GM23338 (cell line): ENCODE measurements around the gene TRIM56. TPM values are rescaled to one million over a fixed set of nuclear protein-coding genes. Genes with fewer than 3 reads are reported as not detected.

Experiments used
- ATAC-seq: fragments of 200-7000 bp; cut with Tn5 transposase; 3 replicates; pipeline ENCODE4 v1.9.1; 2020
- DNase-seq: peaks from one replicate; pipeline ENCODE4 v3.0.0-alpha.2; 2015; ENCODE audit warnings: low spot score
- H2AFZ ChIP-seq: fragments of 200-600 bp; sonication (generic); 2 replicates; pipeline ENCODE4 v1.8.0; 2016; ENCODE audit warnings: antibody characterized with exemption, mild to moderate bottlenecking, moderate library complexity
- H3F3A ChIP-seq: fragments of 200-600 bp; sonication (generic); replicated peaks from 2 replicates; pipeline ENCODE4 v1.8.0; 2017; ENCODE audit warnings: antibody characterized with exemption, mixed run types, low read depth
- H3K27ac ChIP-seq: fragments of 200-600 bp; sonication (generic); 2 replicates; pipeline ENCODE4 v1.6.1; 2016; ENCODE audit warnings: low read depth
- H3K27me3 ChIP-seq: fragments of 200-600 bp; sonication (generic); 2 replicates; pipeline ENCODE4 v1.8.0; 2016; ENCODE audit warnings: mild to moderate bottlenecking, mixed run types, moderate library complexity; ENCODE audit not compliant: insufficient read depth
- H3K36me3 ChIP-seq: fragments of 200-600 bp; sonication (generic); 2 replicates; pipeline ENCODE4 v1.8.0; 2016; ENCODE audit warnings: mild to moderate bottlenecking; ENCODE audit not compliant: insufficient read depth
- H3K4me1 ChIP-seq: fragments of 200-600 bp; sonication (generic); 2 replicates; pipeline ENCODE4 v1.8.0; 2016; ENCODE audit warnings: mild to moderate bottlenecking, moderate library complexity; ENCODE audit not compliant: insufficient read depth
- H3K4me2 ChIP-seq: fragments of 200-600 bp; sonication (generic); 2 replicates; pipeline ENCODE4 v1.7.1; 2017; ENCODE audit warnings: mixed run types
- H3K4me3 ChIP-seq: fragments of 200-600 bp; sonication (generic); 2 replicates; pipeline ENCODE4 v1.6.1; 2016; ENCODE audit warnings: mixed run types
- H3K79me2 ChIP-seq: fragments of 200-600 bp; sonication (generic); replicated peaks from 2 replicates; pipeline ENCODE4 v1.8.0; 2017; ENCODE audit warnings: mild to moderate bottlenecking; ENCODE audit not compliant: insufficient read depth
- H3K9me2 ChIP-seq: fragments of 200-600 bp; sonication (generic); 2 replicates; pipeline ENCODE4 v1.8.0; 2017; ENCODE audit not compliant: insufficient read depth
- H4K20me1 ChIP-seq: fragments of 200-600 bp; sonication (generic); replicated peaks from 2 replicates; pipeline ENCODE4 v1.8.0; 2017; ENCODE audit warnings: mild to moderate bottlenecking; ENCODE audit not compliant: insufficient read depth
- H3K27ac Mint-ChIP-seq: 2 replicates; pipeline ENCODE4 v1.8.0; 2020; ENCODE audit warnings: inconsistent platforms, mild to moderate bottlenecking, moderate library complexity, mixed read lengths
- H3K27me3 Mint-ChIP-seq: 3 replicates; pipeline ENCODE4 v1.8.0; 2022; ENCODE audit warnings: low read depth, mild to moderate bottlenecking, moderate library complexity, mixed read lengths, inconsistent platforms; ENCODE audit not compliant: insufficient read depth, poor library complexity
- H3K36me3 Mint-ChIP-seq: 3 replicates; pipeline ENCODE4 v1.8.0; 2021; ENCODE audit warnings: low read depth, mild to moderate bottlenecking, inconsistent platforms, moderate library complexity, mixed read lengths
- H3K4me1 Mint-ChIP-seq: 3 replicates; pipeline ENCODE4 v1.8.0; 2020; ENCODE audit warnings: mild to moderate bottlenecking, inconsistent platforms, mixed read lengths
- H3K4me3 Mint-ChIP-seq: 3 replicates; pipeline ENCODE4 v1.8.0; 2021; ENCODE audit warnings: moderate library complexity, mild to moderate bottlenecking, inconsistent platforms, mixed read lengths
- H3K9me3 Mint-ChIP-seq: 3 replicates; pipeline ENCODE4 v1.8.0; 2020; ENCODE audit warnings: moderate library complexity, mild to moderate bottlenecking, inconsistent platforms, mixed read lengths
- ETS1 ChIP-seq: IDR thresholded peaks from 2 replicates; pipeline ENCODE4 v1.6.1; 2016; ENCODE audit warnings: antibody characterized with exemption
- EZH2 ChIP-seq: fragments of 200-600 bp; sonication (generic); IDR thresholded peaks from one replicate; pipeline ENCODE4 v1.8.0; 2017; ENCODE audit warnings: antibody characterized with exemption, mild to moderate bottlenecking, low read depth; ENCODE audit not compliant: unreplicated experiment
- NANOG ChIP-seq: IDR thresholded peaks from 2 replicates; pipeline ENCODE4 v1.6.1; 2016; ENCODE audit warnings: antibody characterized with exemption, borderline replicate concordance
- STAT1 ChIP-seq: IDR thresholded peaks from one replicate; pipeline ENCODE4 v1.6.1; 2016; ENCODE audit warnings: antibody characterized with exemption; ENCODE audit not compliant: unreplicated experiment
- ZNF462 ChIP-seq: fragments of 250-450 bp; sonication (Bioruptor Pico); IDR thresholded peaks from 2 replicates; pipeline ENCODE4 v1.5.0; 2020; ENCODE audit warnings: mild to moderate bottlenecking, moderate library complexity
- polyA plus RNA-seq: library from polyadenylated mRNA; unstranded; fragments of >200 nt; fragmentation: Nextera tagmentation; extraction: Ambion mirVana; gene quantifications from 2 replicates; pipeline ENCODE4 v1.2.1, GENCODE V29; 2016
- total RNA-seq: library from RNA; depleted of rRNA; stranded (reverse); fragments of >200 nt; shearing (Covaris generic); gene quantifications from 2 replicates; pipeline ENCODE4 v1.2.3, GENCODE V29; 2014
- TF ChIP-seq, protein P1 (sequence below), 2 experiments: fragments of 200-600 bp in 1 of 2; sonication (generic) in 1 of 2; conservative IDR thresholded peaks; 2 replicates each; pipeline versions ENCODE4 v1.5.1 to v1.6.1; 2016 to 2017; ENCODE audit warnings: antibody characterized with exemption in 2 of 2, low read depth in 2 of 2, mild to moderate bottlenecking in 2 of 2, moderate library complexity in 1 of 2

Gene TRIM56
- total and polyA plus RNA-seq, 2 experiments from 2014 or later = 10.0 to 15.7 TPM

GRCh38 chr7:101118856-101119255 is 33.6 kb downstream of the TRIM56 start (continued):
- no peak for TF ChIP-seq ZNF462 (CRISPR knock-in tag)

DNA sequence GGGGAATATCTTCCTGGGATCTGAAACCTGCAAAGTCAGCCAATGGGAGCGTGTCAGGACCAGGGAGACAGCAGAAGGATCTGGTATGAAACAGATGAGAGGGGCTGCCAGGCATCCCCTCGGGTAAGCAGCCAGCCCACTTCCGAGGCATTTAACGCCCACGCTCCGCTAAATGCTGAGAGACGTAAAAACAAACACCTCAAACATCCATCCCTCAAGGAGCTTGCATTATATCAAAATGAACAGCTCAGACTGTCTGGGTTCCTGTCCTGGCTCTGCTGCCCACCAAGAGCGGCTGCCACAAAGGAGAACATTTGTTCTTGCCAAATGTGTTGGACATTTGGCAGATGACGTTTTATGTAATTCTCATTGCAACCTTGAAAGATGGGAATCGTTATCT is 34.6 kb downstream of the TRIM56 start:
- peaks cover 20% of the 10 kb centered on the region for H3K27me3 Mint-ChIP-seq
- H3K27me3 ChIP-seq = no peaks in the 10 kb centered on the region
- no peak overlapping the region for H3K27ac Mint-ChIP-seq
- H3K9me2 ChIP-seq = no peaks in the 10 kb centered on the region
- no peaks in the 10 kb centered on the region for H4K20me1 ChIP-seq
- H3K36me3 ChIP-seq = no peaks in the 10 kb centered on the region
- 0 out of 3 replicates have a peak, but pooled peaks cover 1% of the 10 kb centered on the region for H3K36me3 Mint-ChIP-seq
- H3K4me1 ChIP-seq = peaks cover 18% of the 10 kb centered on the region; the same call in 1 of the 2 replicates
- ATAC-seq (no peak), DNase-seq (no peak)
- no peak overlapping the region; the same call in 2 of the 3 replicates for H3K4me3 Mint-ChIP-seq
- no peak overlapping the region for H3K4me3 ChIP-seq
- peak overlapping the region; percentile 80 for H2AFZ ChIP-seq
- H3K4me2 ChIP-seq = no peak overlapping the region
- no peaks in the 10 kb centered on the region for H3K79me2 ChIP-seq
- peaks cover 13% of the 10 kb centered on the region for H3K4me1 Mint-ChIP-seq
- H3K9me3 Mint-ChIP-seq = peaks cover 2% of the 10 kb centered on the region
- H3F3A ChIP-seq = 0 out of 2 replicates have a peak, but pooled peaks cover 7% of the 10 kb centered on the region
- no peak overlapping the region for H3K27ac ChIP-seq
- TF ChIP-seq STAT1 (no peak), NANOG (no peak), EZH2 (no peak), ZNF462 (CRISPR knock-in tag) (no peak), ETS1 (no peak)
- TF ChIP-seq, protein P1, sequence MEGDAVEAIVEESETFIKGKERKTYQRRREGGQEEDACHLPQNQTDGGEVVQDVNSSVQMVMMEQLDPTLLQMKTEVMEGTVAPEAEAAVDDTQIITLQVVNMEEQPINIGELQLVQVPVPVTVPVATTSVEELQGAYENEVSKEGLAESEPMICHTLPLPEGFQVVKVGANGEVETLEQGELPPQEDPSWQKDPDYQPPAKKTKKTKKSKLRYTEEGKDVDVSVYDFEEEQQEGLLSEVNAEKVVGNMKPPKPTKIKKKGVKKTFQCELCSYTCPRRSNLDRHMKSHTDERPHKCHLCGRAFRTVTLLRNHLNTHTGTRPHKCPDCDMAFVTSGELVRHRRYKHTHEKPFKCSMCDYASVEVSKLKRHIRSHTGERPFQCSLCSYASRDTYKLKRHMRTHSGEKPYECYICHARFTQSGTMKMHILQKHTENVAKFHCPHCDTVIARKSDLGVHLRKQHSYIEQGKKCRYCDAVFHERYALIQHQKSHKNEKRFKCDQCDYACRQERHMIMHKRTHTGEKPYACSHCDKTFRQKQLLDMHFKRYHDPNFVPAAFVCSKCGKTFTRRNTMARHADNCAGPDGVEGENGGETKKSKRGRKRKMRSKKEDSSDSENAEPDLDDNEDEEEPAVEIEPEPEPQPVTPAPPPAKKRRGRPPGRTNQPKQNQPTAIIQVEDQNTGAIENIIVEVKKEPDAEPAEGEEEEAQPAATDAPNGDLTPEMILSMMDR (conservative IDR thresholded peaks at IDR 0.05; ENCODE audit: low read depth in 2 of 2) = no peak
